GM21423 (cell line): ENCODE measurements around the gene OSCP1.

Source experiments
- ATAC-seq: cut with Tn5 transposase; IDR thresholded peaks from one replicate; pipeline ENCODE4 v1.9.1; 2021; ENCODE audit warnings: mild to moderate bottlenecking, moderate library complexity; ENCODE audit not compliant: unreplicated experiment

Gene OSCP1

GRCh38 chr1:36450919-36451305 is 661 bp upstream of the OSCP1 start:
- no peak for ATAC-seq

GRCh38 chr1:36448530-36449056 is 1.7 kb downstream of the OSCP1 start:
- ATAC-seq, result no peak

GRCh38 chr1:36447450-36447849 is 2.8 kb downstream of the OSCP1 start:
- ATAC-seq, result no peak

GRCh38 chr1:36446746-36447145 is 3.5 kb downstream of the OSCP1 start:
- no peak for ATAC-seq

DNA sequence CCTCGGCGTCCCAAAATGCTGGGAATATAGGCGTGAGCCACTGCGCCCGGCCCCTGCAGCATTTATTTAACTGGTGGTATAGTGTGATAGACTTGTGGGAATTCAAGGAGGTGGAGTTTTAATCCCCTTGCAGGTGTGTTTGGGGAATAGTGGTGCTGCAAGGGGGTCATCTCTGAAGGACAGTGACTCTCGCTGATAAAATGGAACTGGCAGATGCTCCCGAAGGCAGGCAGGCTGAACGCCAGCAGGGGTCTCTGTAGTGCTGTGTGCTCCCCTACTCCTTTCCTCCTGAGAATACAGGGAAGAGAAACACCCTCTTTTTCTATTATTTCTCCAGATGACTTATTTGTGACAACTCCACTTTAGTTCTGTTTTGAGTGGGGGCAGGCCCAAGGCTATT is 4.0 kb downstream of the OSCP1 start:
- ATAC-seq, result no peak

DNA sequence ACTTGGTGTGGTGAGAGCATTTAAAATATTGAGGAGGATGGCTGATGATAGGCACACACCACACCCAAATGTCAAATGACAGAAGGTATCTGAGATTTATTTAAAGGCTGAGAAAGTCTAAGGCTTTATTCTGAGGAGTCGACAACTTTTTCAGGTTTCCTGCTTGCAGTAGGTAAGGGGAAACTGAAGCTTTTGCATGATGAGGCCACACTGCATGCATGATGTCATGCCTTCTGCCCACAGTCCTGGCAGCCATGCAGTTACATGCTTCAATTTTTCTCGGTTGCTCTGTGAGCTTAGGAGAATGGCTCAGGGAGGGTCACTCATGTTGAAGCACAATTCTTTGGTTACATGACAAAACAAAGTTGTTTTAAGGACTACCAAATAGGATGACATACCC is 7.0 kb downstream of the OSCP1 start:
- ATAC-seq, result no peak

DNA sequence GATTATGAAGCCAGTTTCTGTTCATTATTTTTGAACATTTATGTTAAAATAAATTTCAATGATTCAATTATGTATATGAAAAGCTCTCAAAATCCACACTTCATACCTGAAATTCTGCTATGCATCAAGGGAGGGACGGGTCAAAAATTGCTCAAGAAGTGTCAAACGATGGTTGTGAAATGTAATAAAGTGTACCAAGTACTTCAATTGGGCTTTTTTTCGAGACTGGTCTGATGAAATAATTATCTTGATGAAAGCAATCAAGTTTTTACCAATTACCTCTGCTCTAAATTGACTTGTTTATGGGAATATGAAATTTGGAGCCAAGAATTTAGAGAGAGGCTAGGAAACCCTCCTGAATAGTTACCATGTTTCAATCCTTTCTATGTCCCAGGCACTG is 7.9 kb downstream of the OSCP1 start:
- no peak for ATAC-seq

- ATAC-seq, result no peak
These were observed 9.6 kb downstream of the OSCP1 start for GRCh38 chr1:36440646-36441045.

GRCh38 chr1:36440044-36440443 is 10.2 kb downstream of the OSCP1 start:
- ATAC-seq, result no peak

DNA sequence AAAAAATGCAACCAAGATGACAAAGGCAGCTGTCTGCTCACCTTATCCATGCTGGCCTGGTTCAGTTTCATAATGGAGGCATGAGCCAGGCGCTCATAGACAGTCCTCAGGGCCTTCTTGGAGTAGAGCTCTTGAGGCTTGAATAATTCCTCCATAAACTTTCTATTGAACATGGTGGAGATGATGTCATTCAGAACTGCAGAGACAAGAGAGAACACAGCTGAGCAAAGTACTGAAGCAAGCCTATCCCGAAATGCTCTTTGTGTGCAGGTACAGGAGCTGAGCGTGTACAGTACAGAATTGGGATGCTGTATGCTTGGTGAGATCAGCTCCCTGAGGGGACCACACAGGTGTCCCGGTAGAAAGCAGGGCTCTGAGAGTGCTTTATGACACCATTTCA is 11.5 kb downstream of the OSCP1 start:
- ATAC-seq, result no peak

- ATAC-seq, result no peak
These were observed 13.4 kb downstream of the OSCP1 start for GRCh38 chr1:36436821-36437220.

GRCh38 chr1:36433102-36433501 is 17.1 kb downstream of the OSCP1 start:
- no peak for ATAC-seq

GRCh38 chr1:36432616-36433015 is 17.6 kb downstream of the OSCP1 start:
- ATAC-seq, result no peak

GRCh38 chr1:36425791-36426190 is 24.5 kb downstream of the OSCP1 start:
- ATAC-seq, result no peak

DNA sequence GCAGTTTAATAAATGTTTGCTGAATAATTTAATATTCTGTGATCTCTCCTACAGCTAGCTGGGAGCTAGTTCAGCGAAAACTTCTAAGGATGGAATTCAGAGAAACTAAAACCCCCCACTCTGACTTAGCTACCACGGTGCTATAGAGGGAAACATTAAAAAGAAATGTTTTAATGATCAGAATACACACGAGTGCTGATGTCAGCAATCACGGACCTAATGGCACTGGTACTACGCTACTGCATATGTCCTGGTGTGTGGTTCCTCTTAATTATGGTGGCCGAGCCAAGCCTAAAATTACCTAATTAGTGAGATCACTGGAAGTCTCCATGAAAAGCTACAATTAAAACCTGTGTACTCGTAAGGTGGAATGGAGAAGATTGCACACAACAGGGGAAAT is 28.6 kb downstream of the OSCP1 start:
- ATAC-seq, result no peak

- peak; percentile 72 for ATAC-seq
These were observed 29.4 kb downstream of the OSCP1 start for GRCh38 chr1:36420836-36421317.

- no peak for ATAC-seq
These were observed 29.8 kb downstream of the OSCP1 start for GRCh38 chr1:36420409-36420808.

DNA sequence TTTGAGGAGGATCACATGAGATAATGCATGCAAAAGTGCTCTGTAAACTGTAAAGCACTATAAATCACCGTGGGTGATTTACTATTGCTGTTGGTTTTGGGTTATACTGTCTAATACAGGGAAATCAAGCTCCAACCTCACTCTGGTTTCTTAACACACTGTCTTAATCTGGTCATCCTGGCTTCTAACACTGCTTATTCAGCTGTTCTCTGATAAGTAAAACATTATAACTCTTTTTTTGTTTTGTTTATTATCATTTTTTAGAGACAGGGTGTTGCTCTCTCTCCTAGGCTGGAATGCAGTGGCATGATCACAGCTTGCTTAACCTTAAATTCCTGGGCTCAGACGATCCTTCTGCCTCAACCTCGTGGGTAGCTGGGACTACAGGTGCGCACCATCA is 30.7 kb downstream of the OSCP1 start:
- no peak for ATAC-seq

- no peak for ATAC-seq
These were observed 31.1 kb downstream of the OSCP1 start for GRCh38 chr1:36419140-36419539.

DNA sequence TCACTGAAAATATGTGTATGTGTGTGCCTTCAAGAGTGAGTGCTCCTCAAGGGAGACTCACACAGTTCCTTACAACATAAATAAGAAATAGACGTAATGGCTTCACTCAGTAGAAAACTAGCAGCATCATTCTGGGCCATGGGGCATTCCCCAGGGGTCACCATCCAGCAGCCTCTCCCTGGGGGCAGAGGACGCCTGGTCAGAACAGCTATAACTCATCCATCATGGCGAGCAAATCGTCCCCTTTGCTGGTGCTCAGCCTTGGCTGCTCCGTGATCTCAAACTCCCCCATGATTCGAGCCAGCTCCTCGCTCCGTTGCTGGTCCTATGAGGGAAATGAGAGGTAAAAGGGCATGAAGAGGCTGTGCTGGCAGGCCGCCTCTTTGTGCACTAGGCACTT is 32.3 kb downstream of the OSCP1 start:
- no peak for ATAC-seq

- no peak for ATAC-seq
These were observed 34.5 kb downstream of the OSCP1 start for GRCh38 chr1:36415661-36416326.

- ATAC-seq, result no peak
These were observed 35.9 kb downstream of the OSCP1 start for GRCh38 chr1:36414384-36414783.
